Natural killer cell (primary cell): ENCODE results near the gene DHX57. TPM values are rescaled to one million over a fixed set of nuclear protein-coding genes. Genes with fewer than 3 reads are reported as not detected.
A peak's percentile ranks its signal among the peaks of the same experiment; 100 is the strongest.

ENCODE experiments used
- ATAC-seq, 3 donors: fragments of 150-1000 bp in 2 of 3; fragments of 200-7000 bp in 1 of 3; cut with Tn5 transposase; 1 replicate in 1 of 3; 2 replicates in 2 of 3; pipeline ENCODE4 v1.10.0; 2021; ENCODE audit warnings: mild to moderate bottlenecking in 2 of 3, moderate library complexity in 2 of 3
- DNase-seq, 2 donors: peaks; one replicate each; pipeline versions ENCODE4 v3.0.0 to v3.0.0-alpha.2; 2013 to 2021; ENCODE audit warnings: mixed read lengths in 1 of 2
- H3K27ac ChIP-seq: one replicate; pipeline ENCODE4 v1.5.1; 2013; ENCODE audit warnings: mild to moderate bottlenecking, low read length
- H3K27me3 ChIP-seq: one replicate; pipeline ENCODE4 v1.6.1; 2013; ENCODE audit warnings: low read length; ENCODE audit not compliant: control insufficient read depth, insufficient read depth
- H3K36me3 ChIP-seq: one replicate; pipeline ENCODE4 v1.6.1; 2013; ENCODE audit warnings: low read length; ENCODE audit not compliant: control insufficient read depth, insufficient read depth
- H3K4me1 ChIP-seq: one replicate; pipeline ENCODE4 v1.6.1; 2013; ENCODE audit warnings: low read length; ENCODE audit not compliant: control insufficient read depth, insufficient read depth
- H3K4me3 ChIP-seq: one replicate; pipeline ENCODE4 v1.5.1; 2013; ENCODE audit warnings: low read length
- H3K9me3 ChIP-seq: one replicate; pipeline ENCODE4 v1.6.1; 2013; ENCODE audit warnings: low read length; ENCODE audit not compliant: control insufficient read depth, insufficient read depth
- H3K27ac Mint-ChIP-seq, 2 donors: one replicate each; pipeline ENCODE4 v1.8.0; 2022; ENCODE audit warnings: mild to moderate bottlenecking in 2 of 2, mixed read lengths in 2 of 2, moderate library complexity in 1 of 2
- H3K27me3 Mint-ChIP-seq, 2 donors: one replicate each; pipeline ENCODE4 v1.8.0; 2022; ENCODE audit warnings: low read depth in 2 of 2, mixed read lengths in 2 of 2
- H3K36me3 Mint-ChIP-seq: one replicate; pipeline ENCODE4 v1.8.0; 2022; ENCODE audit warnings: mixed read lengths
- H3K4me1 Mint-ChIP-seq, 2 donors: one replicate each; pipeline ENCODE4 v1.8.0; 2022; ENCODE audit warnings: mixed read lengths in 2 of 2
- H3K4me3 Mint-ChIP-seq: one replicate; pipeline ENCODE4 v1.8.0; 2022; ENCODE audit warnings: mild to moderate bottlenecking, moderate library complexity, mixed read lengths
- H3K9me3 Mint-ChIP-seq, 2 donors: one replicate each; pipeline ENCODE4 v1.8.0; 2022; ENCODE audit warnings: mixed read lengths in 2 of 2
- WGBS: methylation state at CpG from one replicate; pipeline ENCODE4 v1.1.7; 2013; ENCODE audit warnings: missing lambda C conversion rate; ENCODE audit not compliant: insufficient coverage; 5-methylcytosine and 5-hydroxymethylcytosine counted together
- intact Hi-C: fragments of 100-400 bp; cut with micrococcal nuclease; formaldehyde crosslinking; loops from one replicate; pipeline ENCODE4 v1.14.2; 2022
- total RNA-seq, 4 donors: library from RNA; stranded (reverse); fragments of 120-200 nt in 1 of 4; gene quantifications; one replicate each; pipeline versions ENCODE4 v1.2.3 to v1.2.4, GENCODE V29; 2013 to 2022
- TF ChIP-seq, protein P1 (sequence below): fragments of 200-600 bp; IDR thresholded peaks from one replicate; pipeline ENCODE4 v1.8.0; 2022; ENCODE audit warnings: antibody characterized with exemption

Gene DHX57
- total RNA-seq, 3 donors from 2014 or later (not counting 1 experiment from before 2014, with no cell fraction given), result 12.8 to 21.9 (median 18.5) TPM

DNA sequence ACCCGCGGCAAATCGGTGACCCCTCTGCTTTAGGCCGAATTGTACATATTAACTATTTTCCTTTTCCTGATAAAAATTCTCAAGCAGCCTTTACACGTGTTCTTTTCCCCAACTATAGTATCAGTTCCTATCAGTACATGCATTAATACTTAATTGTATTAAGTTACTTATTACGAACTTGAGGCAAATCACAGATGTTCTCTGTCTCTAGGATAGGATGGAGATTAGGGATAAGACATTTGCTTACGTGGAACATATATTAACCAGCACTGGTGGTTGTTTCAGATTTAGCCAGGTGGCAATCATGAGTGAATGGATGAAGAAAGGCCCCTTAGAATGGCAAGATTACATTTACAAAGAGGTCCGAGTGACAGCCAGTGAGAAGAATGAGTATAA, 97.0 kb downstream of the DHX57 start:
- DNase-seq (no peak), ATAC-seq (no peak)
- Histone ChIP-seq H3K4me3 (peak overlapping the region; percentile 55), H3K9me3 (no peaks in the 10 kb centered on the region), H3K4me1 (peaks cover 12% of the 10 kb centered on the region), H3K36me3 (peaks cover 15% of the 10 kb centered on the region), H3K27ac (peak overlapping the region; percentile 61), H3K27me3 (no peaks in the 10 kb centered on the region)
- Mint-ChIP-seq H3K4me3 (peak overlapping the region; percentile 99), H3K9me3 (no peaks in the 10 kb centered on the region), H3K27ac (peak overlapping the region; percentile 94 to 95), H3K36me3 (no peaks in the 10 kb centered on the region), H3K4me1 (peaks cover 12% of the 10 kb centered on the region in 2 donors), H3K27me3 (peaks cover 22 to 23% of the 10 kb centered on the region in 2 donors)
- TF ChIP-seq, protein P1, sequence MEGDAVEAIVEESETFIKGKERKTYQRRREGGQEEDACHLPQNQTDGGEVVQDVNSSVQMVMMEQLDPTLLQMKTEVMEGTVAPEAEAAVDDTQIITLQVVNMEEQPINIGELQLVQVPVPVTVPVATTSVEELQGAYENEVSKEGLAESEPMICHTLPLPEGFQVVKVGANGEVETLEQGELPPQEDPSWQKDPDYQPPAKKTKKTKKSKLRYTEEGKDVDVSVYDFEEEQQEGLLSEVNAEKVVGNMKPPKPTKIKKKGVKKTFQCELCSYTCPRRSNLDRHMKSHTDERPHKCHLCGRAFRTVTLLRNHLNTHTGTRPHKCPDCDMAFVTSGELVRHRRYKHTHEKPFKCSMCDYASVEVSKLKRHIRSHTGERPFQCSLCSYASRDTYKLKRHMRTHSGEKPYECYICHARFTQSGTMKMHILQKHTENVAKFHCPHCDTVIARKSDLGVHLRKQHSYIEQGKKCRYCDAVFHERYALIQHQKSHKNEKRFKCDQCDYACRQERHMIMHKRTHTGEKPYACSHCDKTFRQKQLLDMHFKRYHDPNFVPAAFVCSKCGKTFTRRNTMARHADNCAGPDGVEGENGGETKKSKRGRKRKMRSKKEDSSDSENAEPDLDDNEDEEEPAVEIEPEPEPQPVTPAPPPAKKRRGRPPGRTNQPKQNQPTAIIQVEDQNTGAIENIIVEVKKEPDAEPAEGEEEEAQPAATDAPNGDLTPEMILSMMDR, result no peak
- intact Hi-C loops, result loop anchor here (1.0 kb wide), 1 partner anchor 27 kb away; the partner anchor contains the start of gene SRSF7
- 22% methylated on average over 6 of the region's 8 CpGs for WGBS

GRCh38 chr2:38776531-38776930, 99.2 kb downstream of the DHX57 start:
- Mint-ChIP-seq H3K27me3 (peaks cover 22 to 23% of the 10 kb centered on the region in 2 donors), H3K4me3 (peak overlapping the region; percentile 57), H3K9me3 (no peaks in the 10 kb centered on the region), H3K4me1 (peaks cover 12% of the 10 kb centered on the region in 2 donors), H3K36me3 (no peaks in the 10 kb centered on the region), H3K27ac (no peak overlapping the region)
- H3K9me3 ChIP-seq, result no peaks in the 10 kb centered on the region
- peaks cover 12% of the 10 kb centered on the region for H3K4me1 ChIP-seq
- no peak for DNase-seq
- TF ChIP-seq, protein P1, result no peak
- H3K27me3 ChIP-seq, result no peaks in the 10 kb centered on the region
- no peak for ATAC-seq
- intact Hi-C loops, result no loop called here
- no peak overlapping the region for H3K4me3 ChIP-seq
- H3K27ac ChIP-seq, result no peak overlapping the region
- 93% methylated on average over 13 of the region's 13 CpGs for WGBS
- H3K36me3 ChIP-seq, result peaks cover 7% of the 10 kb centered on the region

DNA sequence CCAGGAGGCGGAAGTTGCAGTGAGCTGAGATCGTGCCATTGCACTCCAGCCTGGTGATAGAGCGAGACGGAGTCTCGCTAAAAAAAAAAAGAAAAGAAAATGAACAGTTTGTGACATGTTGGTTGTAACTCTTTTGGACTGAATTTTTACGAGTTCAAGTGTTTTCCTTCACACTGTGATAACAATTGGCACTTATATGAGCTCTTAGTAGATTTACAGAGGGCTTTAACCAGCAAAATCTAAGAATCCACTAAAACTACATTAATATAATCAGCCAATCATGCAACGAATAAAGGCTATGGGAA, 99.9 kb downstream of the DHX57 start:
- DNase-seq (no peak), ATAC-seq (no peak)
- H3K36me3 ChIP-seq, result peaks cover 2% of the 10 kb centered on the region
- peaks cover 12% of the 10 kb centered on the region in 2 donors for H3K4me1 Mint-ChIP-seq
- H3K4me3 Mint-ChIP-seq, result peak overlapping the region; percentile 57
- intact Hi-C loops, result no loop called here
- no peaks in the 10 kb centered on the region for H3K36me3 Mint-ChIP-seq
- no peak overlapping the region for H3K27ac ChIP-seq
- WGBS, result 100% methylated on average over 3 of the region's 7 CpGs
- H3K4me1 ChIP-seq, result peaks cover 12% of the 10 kb centered on the region
- peaks cover 22 to 23% of the 10 kb centered on the region in 2 donors for H3K27me3 Mint-ChIP-seq
- H3K27me3 ChIP-seq, result no peaks in the 10 kb centered on the region
- TF ChIP-seq, protein P1, result no peak
- no peak overlapping the region for H3K27ac Mint-ChIP-seq
- H3K9me3 ChIP-seq, result no peaks in the 10 kb centered on the region
- no peak overlapping the region for H3K4me3 ChIP-seq
- no peaks in the 10 kb centered on the region for H3K9me3 Mint-ChIP-seq
